ENCODE results near the gene EDN1.
A peak's percentile ranks its signal among the peaks of the same experiment; 100 is the strongest.

EDN1 gene

GRCh38 chr6:12289933-12290820, at the start of gene EDN1:
Gene EDN1 (plus strand): TSS chr6:12290361. CDS start chr6:12290630, 269 bp downstream.
- peak; percentile 74 for DNase-seq (ENCODE audit: low read depth)

- DNase-seq (ENCODE audit: low read depth): no peak
Measured at GRCh38 chr6:12241493-12242175, 48.5 kb upstream of the EDN1 start.

GRCh38 chr6:12243169-12243568, 47.0 kb upstream of the EDN1 start:
- DNase-seq (ENCODE audit: low read depth): no peak

GRCh38 chr6:12245360-12245759, 44.8 kb upstream of the EDN1 start:
- DNase-seq (ENCODE audit: low read depth): no peak

GRCh38 chr6:12245763-12246718, 44.1 kb upstream of the EDN1 start:
- DNase-seq (ENCODE audit: low read depth): peak; percentile 29

GRCh38 chr6:12246900-12247299, 43.3 kb upstream of the EDN1 start:
- no peak for DNase-seq (ENCODE audit: low read depth)

GRCh38 chr6:12249541-12250382, 40.4 kb upstream of the EDN1 start:
- no peak for DNase-seq (ENCODE audit: low read depth)

- DNase-seq (ENCODE audit: low read depth): no peak
Measured at GRCh38 chr6:12250383-12250770, 39.8 kb upstream of the EDN1 start.

- DNase-seq (ENCODE audit: low read depth): no peak
Measured at GRCh38 chr6:12254210-12254609, 36.0 kb upstream of the EDN1 start.

GRCh38 chr6:12258191-12258590, 32.0 kb upstream of the EDN1 start:
- DNase-seq (ENCODE audit: low read depth): no peak

- no peak for DNase-seq (ENCODE audit: low read depth)
Measured at GRCh38 chr6:12258591-12259075, 31.5 kb upstream of the EDN1 start.

- no peak for DNase-seq (ENCODE audit: low read depth)
Measured at GRCh38 chr6:12260458-12261093, 29.6 kb upstream of the EDN1 start.

GRCh38 chr6:12261502-12261901, 28.7 kb upstream of the EDN1 start:
- DNase-seq (ENCODE audit: low read depth): no peak

- DNase-seq (ENCODE audit: low read depth): no peak
Measured at GRCh38 chr6:12262236-12263061, 27.7 kb upstream of the EDN1 start.

- no peak for DNase-seq (ENCODE audit: low read depth)
Measured at GRCh38 chr6:12263403-12263802, 26.8 kb upstream of the EDN1 start.

GRCh38 chr6:12264671-12265070, 25.5 kb upstream of the EDN1 start:
- DNase-seq (ENCODE audit: low read depth): no peak

- no peak for DNase-seq (ENCODE audit: low read depth)
Measured at GRCh38 chr6:12265296-12265695, 24.9 kb upstream of the EDN1 start.

- DNase-seq (ENCODE audit: low read depth): no peak
Measured at GRCh38 chr6:12265791-12266190, 24.4 kb upstream of the EDN1 start.

- DNase-seq (ENCODE audit: low read depth): peak; percentile 16
Measured at GRCh38 chr6:12266571-12266970, 23.6 kb upstream of the EDN1 start.

- no peak for DNase-seq (ENCODE audit: low read depth)
Measured at GRCh38 chr6:12269110-12269509, 21.1 kb upstream of the EDN1 start.
